GM23338 (cell line): ENCODE data around the gene FARSA. TPM values are rescaled to one million over a fixed set of nuclear protein-coding genes. Genes with fewer than 3 reads are reported as not detected.

Source experiments
- ATAC-seq: fragments of 200-7000 bp; cut with Tn5 transposase; 3 replicates; pipeline ENCODE4 v1.9.1; 2020
- DNase-seq: peaks from one replicate; pipeline ENCODE4 v3.0.0-alpha.2; 2015; ENCODE audit warnings: low spot score
- H2AFZ ChIP-seq: fragments of 200-600 bp; sonication (generic); 2 replicates; pipeline ENCODE4 v1.8.0; 2016; ENCODE audit warnings: antibody characterized with exemption, mild to moderate bottlenecking, moderate library complexity
- H3F3A ChIP-seq: fragments of 200-600 bp; sonication (generic); replicated peaks from 2 replicates; pipeline ENCODE4 v1.8.0; 2017; ENCODE audit warnings: antibody characterized with exemption, mixed run types, low read depth
- H3K27ac ChIP-seq: fragments of 200-600 bp; sonication (generic); 2 replicates; pipeline ENCODE4 v1.6.1; 2016; ENCODE audit warnings: low read depth
- H3K27me3 ChIP-seq: fragments of 200-600 bp; sonication (generic); 2 replicates; pipeline ENCODE4 v1.8.0; 2016; ENCODE audit warnings: mild to moderate bottlenecking, mixed run types, moderate library complexity; ENCODE audit not compliant: insufficient read depth
- H3K36me3 ChIP-seq: fragments of 200-600 bp; sonication (generic); 2 replicates; pipeline ENCODE4 v1.8.0; 2016; ENCODE audit warnings: mild to moderate bottlenecking; ENCODE audit not compliant: insufficient read depth
- H3K4me1 ChIP-seq: fragments of 200-600 bp; sonication (generic); 2 replicates; pipeline ENCODE4 v1.8.0; 2016; ENCODE audit warnings: mild to moderate bottlenecking, moderate library complexity; ENCODE audit not compliant: insufficient read depth
- H3K4me2 ChIP-seq: fragments of 200-600 bp; sonication (generic); 2 replicates; pipeline ENCODE4 v1.7.1; 2017; ENCODE audit warnings: mixed run types
- H3K4me3 ChIP-seq: fragments of 200-600 bp; sonication (generic); 2 replicates; pipeline ENCODE4 v1.6.1; 2016; ENCODE audit warnings: mixed run types
- H3K79me2 ChIP-seq: fragments of 200-600 bp; sonication (generic); replicated peaks from 2 replicates; pipeline ENCODE4 v1.8.0; 2017; ENCODE audit warnings: mild to moderate bottlenecking; ENCODE audit not compliant: insufficient read depth
- H3K9me2 ChIP-seq: fragments of 200-600 bp; sonication (generic); 2 replicates; pipeline ENCODE4 v1.8.0; 2017; ENCODE audit not compliant: insufficient read depth
- H4K20me1 ChIP-seq: fragments of 200-600 bp; sonication (generic); replicated peaks from 2 replicates; pipeline ENCODE4 v1.8.0; 2017; ENCODE audit warnings: mild to moderate bottlenecking; ENCODE audit not compliant: insufficient read depth
- H3K27ac Mint-ChIP-seq: 2 replicates; pipeline ENCODE4 v1.8.0; 2020; ENCODE audit warnings: inconsistent platforms, mild to moderate bottlenecking, moderate library complexity, mixed read lengths
- H3K27me3 Mint-ChIP-seq: 3 replicates; pipeline ENCODE4 v1.8.0; 2022; ENCODE audit warnings: low read depth, mild to moderate bottlenecking, moderate library complexity, mixed read lengths, inconsistent platforms; ENCODE audit not compliant: insufficient read depth, poor library complexity
- H3K36me3 Mint-ChIP-seq: 3 replicates; pipeline ENCODE4 v1.8.0; 2021; ENCODE audit warnings: low read depth, mild to moderate bottlenecking, inconsistent platforms, moderate library complexity, mixed read lengths
- H3K4me1 Mint-ChIP-seq: 3 replicates; pipeline ENCODE4 v1.8.0; 2020; ENCODE audit warnings: mild to moderate bottlenecking, inconsistent platforms, mixed read lengths
- H3K4me3 Mint-ChIP-seq: 3 replicates; pipeline ENCODE4 v1.8.0; 2021; ENCODE audit warnings: moderate library complexity, mild to moderate bottlenecking, inconsistent platforms, mixed read lengths
- H3K9me3 Mint-ChIP-seq: 3 replicates; pipeline ENCODE4 v1.8.0; 2020; ENCODE audit warnings: moderate library complexity, mild to moderate bottlenecking, inconsistent platforms, mixed read lengths
- CREB1 ChIP-seq: fragments of 250-450 bp; sonication (Bioruptor Pico); IDR thresholded peaks from 2 replicates; pipeline ENCODE4 v1.5.0; 2020; ENCODE audit warnings: low read depth, mild to moderate bottlenecking, moderate library complexity
- EZH2 ChIP-seq: fragments of 200-600 bp; sonication (generic); IDR thresholded peaks from one replicate; pipeline ENCODE4 v1.8.0; 2017; ENCODE audit warnings: antibody characterized with exemption, mild to moderate bottlenecking, low read depth; ENCODE audit not compliant: unreplicated experiment
- EZH2phosphoT487 ChIP-seq: fragments of 200-600 bp; sonication (generic); IDR thresholded peaks from one replicate; pipeline ENCODE4 v1.8.1; 2018; ENCODE audit warnings: antibody characterized with exemption; ENCODE audit not compliant: unreplicated experiment
- JUNB ChIP-seq: IDR thresholded peaks from one replicate; pipeline ENCODE4 v1.6.1; 2016; ENCODE audit warnings: antibody characterized with exemption; ENCODE audit not compliant: unreplicated experiment
- NANOG ChIP-seq: IDR thresholded peaks from 2 replicates; pipeline ENCODE4 v1.6.1; 2016; ENCODE audit warnings: antibody characterized with exemption, borderline replicate concordance
- POLR2AphosphoS5 ChIP-seq: IDR thresholded peaks from 2 replicates; pipeline ENCODE4 v1.6.1; 2016; ENCODE audit warnings: antibody characterized with exemption, low read depth
- ZNF114 ChIP-seq: fragments of 250-450 bp; sonication (Bioruptor Pico); IDR thresholded peaks from 2 replicates; pipeline ENCODE4 v1.5.0; 2020; ENCODE audit warnings: mild to moderate bottlenecking, moderate library complexity
- ZNF331 ChIP-seq: fragments of 250-450 bp; sonication (Bioruptor Pico); IDR thresholded peaks from 2 replicates; pipeline ENCODE4 v1.5.0; 2020; ENCODE audit warnings: low read depth, mild to moderate bottlenecking, moderate library complexity
- polyA plus RNA-seq: library from polyadenylated mRNA; unstranded; fragments of >200 nt; fragmentation: Nextera tagmentation; extraction: Ambion mirVana; gene quantifications from 2 replicates; pipeline ENCODE4 v1.2.1, GENCODE V29; 2016
- total RNA-seq: library from RNA; depleted of rRNA; stranded (reverse); fragments of >200 nt; shearing (Covaris generic); gene quantifications from 2 replicates; pipeline ENCODE4 v1.2.3, GENCODE V29; 2014
- TF ChIP-seq, protein P1 (sequence below): IDR thresholded peaks from 2 replicates; pipeline ENCODE4 v1.6.1; 2016; ENCODE audit warnings: antibody characterized with exemption
- TF ChIP-seq, protein P2 (sequence below): fragments of 250-450 bp; sonication (Bioruptor Pico); IDR thresholded peaks from 2 replicates; pipeline ENCODE4 v1.5.0; 2020; ENCODE audit warnings: mild to moderate bottlenecking, moderate library complexity
- TF ChIP-seq, protein P3 (sequence below), 2 experiments: fragments of 200-600 bp in 1 of 2; sonication (generic) in 1 of 2; conservative IDR thresholded peaks; 2 replicates each; pipeline versions ENCODE4 v1.5.1 to v1.6.1; 2016 to 2017; ENCODE audit warnings: antibody characterized with exemption in 2 of 2, low read depth in 2 of 2, mild to moderate bottlenecking in 2 of 2, moderate library complexity in 1 of 2
- TF ChIP-seq, protein P4 (sequence below): IDR thresholded peaks from one replicate; pipeline ENCODE4 v1.6.1; 2018; ENCODE audit warnings: antibody characterized with exemption; ENCODE audit not compliant: unreplicated experiment

FARSA gene
- total and polyA plus RNA-seq, 2 experiments from 2014 or later = 74.7 to 86.4 TPM

DNA sequence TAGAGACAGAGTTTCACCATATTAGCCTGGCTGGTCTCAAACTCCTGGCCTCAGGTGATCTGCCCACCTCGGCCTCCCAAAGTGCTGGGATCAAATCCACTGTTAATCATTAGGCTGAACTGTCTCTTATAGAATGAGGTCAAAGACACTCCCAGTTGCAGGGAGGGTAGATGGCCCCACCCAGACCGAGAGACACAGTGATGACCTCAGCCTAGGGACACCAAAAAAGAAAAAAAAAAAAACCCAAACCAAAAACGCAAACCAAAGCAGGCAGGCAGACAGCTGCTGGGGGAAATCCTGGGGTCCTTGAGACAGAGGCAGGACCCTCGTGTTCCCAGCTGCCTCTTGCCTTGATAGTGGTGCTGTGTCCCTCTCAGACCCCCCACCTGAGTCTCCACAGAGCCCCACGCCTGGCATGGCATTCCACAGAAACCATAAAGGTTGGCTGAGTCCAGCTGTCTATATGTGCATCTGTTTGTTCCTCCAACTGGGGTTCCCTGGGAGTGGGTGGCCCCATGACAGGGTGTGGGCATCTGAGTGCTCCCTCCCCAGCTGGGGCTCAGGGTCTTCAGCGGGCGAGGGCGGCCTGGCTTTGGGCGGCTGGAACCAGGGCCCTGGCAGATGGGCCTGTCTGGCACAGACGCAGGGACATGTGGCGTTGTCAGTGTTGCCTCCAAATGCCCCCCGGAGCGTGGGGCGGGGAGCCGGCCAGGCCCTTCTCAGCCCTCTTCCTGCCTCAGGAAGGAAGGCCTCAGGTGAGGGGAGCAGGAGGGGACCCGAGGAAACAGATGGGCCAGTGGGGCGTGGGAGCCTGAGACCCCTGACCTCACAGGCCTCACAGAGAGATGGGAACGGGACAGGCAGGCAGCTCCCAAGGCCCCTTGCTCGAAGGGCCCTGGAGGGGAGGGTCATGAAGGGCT, 41.0 kb upstream of the FARSA start:
- H3K4me3 ChIP-seq = no peak overlapping the region
- H3K4me1 Mint-ChIP-seq = no peaks in the 10 kb centered on the region
- H3K27ac Mint-ChIP-seq = no peak overlapping the region
- H3K27me3 Mint-ChIP-seq = peaks cover 7% of the 10 kb centered on the region
- no peaks in the 10 kb centered on the region for H3K36me3 ChIP-seq
- no peaks in the 10 kb centered on the region for H3F3A ChIP-seq
- no peaks in the 10 kb centered on the region for H4K20me1 ChIP-seq
- TF ChIP-seq, protein P1, sequence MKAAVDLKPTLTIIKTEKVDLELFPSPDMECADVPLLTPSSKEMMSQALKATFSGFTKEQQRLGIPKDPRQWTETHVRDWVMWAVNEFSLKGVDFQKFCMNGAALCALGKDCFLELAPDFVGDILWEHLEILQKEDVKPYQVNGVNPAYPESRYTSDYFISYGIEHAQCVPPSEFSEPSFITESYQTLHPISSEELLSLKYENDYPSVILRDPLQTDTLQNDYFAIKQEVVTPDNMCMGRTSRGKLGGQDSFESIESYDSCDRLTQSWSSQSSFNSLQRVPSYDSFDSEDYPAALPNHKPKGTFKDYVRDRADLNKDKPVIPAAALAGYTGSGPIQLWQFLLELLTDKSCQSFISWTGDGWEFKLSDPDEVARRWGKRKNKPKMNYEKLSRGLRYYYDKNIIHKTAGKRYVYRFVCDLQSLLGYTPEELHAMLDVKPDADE = no peak
- TF ChIP-seq POLR2AphosphoS5 (no peak), EZH2 (no peak), NANOG (no peak), ZNF331 (no peak), EZH2phosphoT487 (no peak), CREB1 (no peak), ZNF114 (CRISPR knock-in tag) (no peak), JUNB (no peak)
- TF ChIP-seq, protein P2, sequence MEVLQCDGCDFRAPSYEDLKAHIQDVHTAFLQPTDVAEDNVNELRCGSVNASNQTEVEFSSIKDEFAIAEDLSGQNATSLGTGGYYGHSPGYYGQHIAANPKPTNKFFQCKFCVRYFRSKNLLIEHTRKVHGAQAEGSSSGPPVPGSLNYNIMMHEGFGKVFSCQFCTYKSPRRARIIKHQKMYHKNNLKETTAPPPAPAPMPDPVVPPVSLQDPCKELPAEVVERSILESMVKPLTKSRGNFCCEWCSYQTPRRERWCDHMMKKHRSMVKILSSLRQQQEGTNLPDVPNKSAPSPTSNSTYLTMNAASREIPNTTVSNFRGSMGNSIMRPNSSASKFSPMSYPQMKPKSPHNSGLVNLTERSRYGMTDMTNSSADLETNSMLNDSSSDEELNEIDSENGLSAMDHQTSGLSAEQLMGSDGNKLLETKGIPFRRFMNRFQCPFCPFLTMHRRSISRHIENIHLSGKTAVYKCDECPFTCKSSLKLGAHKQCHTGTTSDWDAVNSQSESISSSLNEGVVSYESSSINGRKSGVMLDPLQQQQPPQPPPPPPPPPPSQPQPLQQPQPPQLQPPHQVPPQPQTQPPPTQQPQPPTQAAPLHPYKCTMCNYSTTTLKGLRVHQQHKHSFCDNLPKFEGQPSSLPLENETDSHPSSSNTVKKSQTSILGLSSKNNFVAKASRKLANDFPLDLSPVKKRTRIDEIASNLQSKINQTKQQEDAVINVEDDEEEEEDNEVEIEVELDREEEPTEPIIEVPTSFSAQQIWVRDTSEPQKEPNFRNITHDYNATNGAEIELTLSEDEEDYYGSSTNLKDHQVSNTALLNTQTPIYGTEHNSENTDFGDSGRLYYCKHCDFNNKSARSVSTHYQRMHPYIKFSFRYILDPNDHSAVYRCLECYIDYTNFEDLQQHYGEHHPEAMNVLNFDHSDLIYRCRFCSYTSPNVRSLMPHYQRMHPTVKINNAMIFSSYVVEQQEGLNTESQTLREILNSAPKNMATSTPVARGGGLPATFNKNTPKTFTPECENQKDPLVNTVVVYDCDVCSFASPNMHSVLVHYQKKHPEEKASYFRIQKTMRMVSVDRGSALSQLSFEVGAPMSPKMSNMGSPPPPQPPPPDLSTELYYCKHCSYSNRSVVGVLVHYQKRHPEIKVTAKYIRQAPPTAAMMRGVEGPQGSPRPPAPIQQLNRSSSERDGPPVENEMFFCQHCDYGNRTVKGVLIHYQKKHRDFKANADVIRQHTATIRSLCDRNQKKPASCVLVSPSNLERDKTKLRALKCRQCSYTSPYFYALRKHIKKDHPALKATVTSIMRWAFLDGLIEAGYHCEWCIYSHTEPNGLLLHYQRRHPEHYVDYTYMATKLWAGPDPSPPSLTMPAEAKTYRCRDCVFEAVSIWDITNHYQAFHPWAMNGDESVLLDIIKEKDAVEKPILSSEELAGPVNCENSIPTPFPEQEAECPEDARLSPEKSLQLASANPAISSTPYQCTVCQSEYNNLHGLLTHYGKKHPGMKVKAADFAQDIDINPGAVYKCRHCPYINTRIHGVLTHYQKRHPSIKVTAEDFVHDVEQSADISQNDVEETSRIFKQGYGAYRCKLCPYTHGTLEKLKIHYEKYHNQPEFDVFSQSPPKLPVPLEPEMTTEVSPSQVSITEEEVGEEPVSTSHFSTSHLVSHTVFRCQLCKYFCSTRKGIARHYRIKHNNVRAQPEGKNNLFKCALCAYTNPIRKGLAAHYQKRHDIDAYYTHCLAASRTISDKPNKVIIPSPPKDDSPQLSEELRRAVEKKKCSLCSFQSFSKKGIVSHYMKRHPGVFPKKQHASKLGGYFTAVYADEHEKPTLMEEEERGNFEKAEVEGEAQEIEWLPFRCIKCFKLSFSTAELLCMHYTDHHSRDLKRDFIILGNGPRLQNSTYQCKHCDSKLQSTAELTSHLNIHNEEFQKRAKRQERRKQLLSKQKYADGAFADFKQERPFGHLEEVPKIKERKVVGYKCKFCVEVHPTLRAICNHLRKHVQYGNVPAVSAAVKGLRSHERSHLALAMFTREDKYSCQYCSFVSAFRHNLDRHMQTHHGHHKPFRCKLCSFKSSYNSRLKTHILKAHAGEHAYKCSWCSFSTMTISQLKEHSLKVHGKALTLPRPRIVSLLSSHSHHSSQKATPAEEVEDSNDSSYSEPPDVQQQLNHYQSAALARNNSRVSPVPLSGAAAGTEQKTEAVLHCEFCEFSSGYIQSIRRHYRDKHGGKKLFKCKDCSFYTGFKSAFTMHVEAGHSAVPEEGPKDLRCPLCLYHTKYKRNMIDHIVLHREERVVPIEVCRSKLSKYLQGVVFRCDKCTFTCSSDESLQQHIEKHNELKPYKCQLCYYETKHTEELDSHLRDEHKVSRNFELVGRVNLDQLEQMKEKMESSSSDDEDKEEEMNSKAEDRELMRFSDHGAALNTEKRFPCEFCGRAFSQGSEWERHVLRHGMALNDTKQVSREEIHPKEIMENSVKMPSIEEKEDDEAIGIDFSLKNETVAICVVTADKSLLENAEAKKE (CRISPR knock-in tag) = no peak
- TF ChIP-seq, protein P3, sequence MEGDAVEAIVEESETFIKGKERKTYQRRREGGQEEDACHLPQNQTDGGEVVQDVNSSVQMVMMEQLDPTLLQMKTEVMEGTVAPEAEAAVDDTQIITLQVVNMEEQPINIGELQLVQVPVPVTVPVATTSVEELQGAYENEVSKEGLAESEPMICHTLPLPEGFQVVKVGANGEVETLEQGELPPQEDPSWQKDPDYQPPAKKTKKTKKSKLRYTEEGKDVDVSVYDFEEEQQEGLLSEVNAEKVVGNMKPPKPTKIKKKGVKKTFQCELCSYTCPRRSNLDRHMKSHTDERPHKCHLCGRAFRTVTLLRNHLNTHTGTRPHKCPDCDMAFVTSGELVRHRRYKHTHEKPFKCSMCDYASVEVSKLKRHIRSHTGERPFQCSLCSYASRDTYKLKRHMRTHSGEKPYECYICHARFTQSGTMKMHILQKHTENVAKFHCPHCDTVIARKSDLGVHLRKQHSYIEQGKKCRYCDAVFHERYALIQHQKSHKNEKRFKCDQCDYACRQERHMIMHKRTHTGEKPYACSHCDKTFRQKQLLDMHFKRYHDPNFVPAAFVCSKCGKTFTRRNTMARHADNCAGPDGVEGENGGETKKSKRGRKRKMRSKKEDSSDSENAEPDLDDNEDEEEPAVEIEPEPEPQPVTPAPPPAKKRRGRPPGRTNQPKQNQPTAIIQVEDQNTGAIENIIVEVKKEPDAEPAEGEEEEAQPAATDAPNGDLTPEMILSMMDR (conservative IDR thresholded peaks at IDR 0.05; ENCODE audit: low read depth in 2 of 2) = no peak
- TF ChIP-seq, protein P4, sequence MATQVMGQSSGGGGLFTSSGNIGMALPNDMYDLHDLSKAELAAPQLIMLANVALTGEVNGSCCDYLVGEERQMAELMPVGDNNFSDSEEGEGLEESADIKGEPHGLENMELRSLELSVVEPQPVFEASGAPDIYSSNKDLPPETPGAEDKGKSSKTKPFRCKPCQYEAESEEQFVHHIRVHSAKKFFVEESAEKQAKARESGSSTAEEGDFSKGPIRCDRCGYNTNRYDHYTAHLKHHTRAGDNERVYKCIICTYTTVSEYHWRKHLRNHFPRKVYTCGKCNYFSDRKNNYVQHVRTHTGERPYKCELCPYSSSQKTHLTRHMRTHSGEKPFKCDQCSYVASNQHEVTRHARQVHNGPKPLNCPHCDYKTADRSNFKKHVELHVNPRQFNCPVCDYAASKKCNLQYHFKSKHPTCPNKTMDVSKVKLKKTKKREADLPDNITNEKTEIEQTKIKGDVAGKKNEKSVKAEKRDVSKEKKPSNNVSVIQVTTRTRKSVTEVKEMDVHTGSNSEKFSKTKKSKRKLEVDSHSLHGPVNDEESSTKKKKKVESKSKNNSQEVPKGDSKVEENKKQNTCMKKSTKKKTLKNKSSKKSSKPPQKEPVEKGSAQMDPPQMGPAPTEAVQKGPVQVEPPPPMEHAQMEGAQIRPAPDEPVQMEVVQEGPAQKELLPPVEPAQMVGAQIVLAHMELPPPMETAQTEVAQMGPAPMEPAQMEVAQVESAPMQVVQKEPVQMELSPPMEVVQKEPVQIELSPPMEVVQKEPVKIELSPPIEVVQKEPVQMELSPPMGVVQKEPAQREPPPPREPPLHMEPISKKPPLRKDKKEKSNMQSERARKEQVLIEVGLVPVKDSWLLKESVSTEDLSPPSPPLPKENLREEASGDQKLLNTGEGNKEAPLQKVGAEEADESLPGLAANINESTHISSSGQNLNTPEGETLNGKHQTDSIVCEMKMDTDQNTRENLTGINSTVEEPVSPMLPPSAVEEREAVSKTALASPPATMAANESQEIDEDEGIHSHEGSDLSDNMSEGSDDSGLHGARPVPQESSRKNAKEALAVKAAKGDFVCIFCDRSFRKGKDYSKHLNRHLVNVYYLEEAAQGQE = no peak
- no peaks in the 10 kb centered on the region for H3K9me2 ChIP-seq
- ATAC-seq (no peak), DNase-seq (no peak)
- no peaks in the 10 kb centered on the region for H3K9me3 Mint-ChIP-seq
- no peaks in the 10 kb centered on the region for H3K27me3 ChIP-seq
- no peak overlapping the region for H2AFZ ChIP-seq
- no peaks in the 10 kb centered on the region for H3K4me1 ChIP-seq
- no peaks in the 10 kb centered on the region for H3K79me2 ChIP-seq
- H3K4me2 ChIP-seq = no peak overlapping the region
- no peak overlapping the region for H3K4me3 Mint-ChIP-seq
- H3K36me3 Mint-ChIP-seq = no peaks in the 10 kb centered on the region
- no peak overlapping the region for H3K27ac ChIP-seq
